HG03354 (cell line): ENCODE results near the gene ZNF496.
"Not testable (repeated sequence)": the region's sequence is repeated elsewhere in the genome, so short reads cannot be mapped to it uniquely, and the experiment has no call there.

ENCODE experiments used
- ATAC-seq: cut with Tn5 transposase; IDR thresholded peaks from one replicate; pipeline ENCODE4 v1.9.1; 2021; ENCODE audit warnings: mild to moderate bottlenecking; ENCODE audit not compliant: unreplicated experiment, poor library complexity, severe bottlenecking

Gene ZNF496

DNA sequence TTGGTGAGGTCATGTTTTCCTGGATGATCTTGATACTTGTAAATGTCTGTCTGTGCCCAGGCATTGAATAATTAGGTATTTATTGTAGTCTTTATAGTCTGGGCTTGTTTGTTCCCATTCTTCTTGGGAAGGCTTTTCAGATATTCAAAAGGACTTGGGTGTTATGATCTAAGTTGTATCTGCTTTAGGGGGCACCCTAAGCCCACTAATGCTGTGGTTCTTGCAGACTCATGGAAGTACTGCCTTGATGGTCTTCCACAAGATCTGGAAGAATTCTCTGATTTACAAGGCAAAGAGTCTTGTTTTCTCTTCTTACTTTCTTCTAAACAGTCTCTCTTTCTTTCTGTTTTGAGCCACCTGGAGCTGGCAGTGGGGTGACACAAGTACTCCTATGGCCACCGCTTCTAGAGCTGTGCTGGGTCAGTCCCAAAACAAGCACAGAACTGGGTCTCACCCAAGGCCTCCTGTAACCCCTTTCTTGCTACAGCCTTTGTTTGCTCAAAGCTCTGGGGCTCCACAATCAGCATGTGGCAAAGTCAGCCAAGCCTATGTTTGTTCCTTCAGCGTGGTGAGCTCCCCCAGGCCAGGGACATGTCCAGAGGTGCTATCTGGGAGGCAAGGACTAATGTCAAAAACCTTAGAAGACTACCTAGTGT lies 63.1 kb downstream of the ZNF496 start:
- no peak for ATAC-seq

DNA sequence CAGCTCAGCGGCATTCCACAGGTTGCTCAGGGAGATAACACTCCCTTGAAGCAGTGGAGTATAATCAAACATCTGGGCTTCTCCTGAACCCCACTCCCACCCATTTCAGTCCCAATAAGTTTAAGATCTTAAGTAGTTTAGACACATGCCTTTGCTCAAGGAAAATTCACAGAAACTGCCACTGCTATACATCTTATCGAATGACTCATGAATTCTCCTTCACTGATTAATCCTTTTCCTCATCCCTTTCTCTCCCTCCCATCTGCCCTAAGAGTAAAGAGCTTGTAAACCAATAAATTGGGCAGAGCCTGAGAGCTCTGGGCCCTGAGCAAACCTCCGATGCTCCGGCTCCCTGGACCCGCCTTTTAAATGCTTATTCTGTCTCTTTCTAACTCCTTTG lies 65.6 kb downstream of the ZNF496 start:
- no peak for ATAC-seq

GRCh38 chr1:247255772-247256171 lies 75.9 kb downstream of the ZNF496 start, which contains the start of gene VN1R5:
TSS of gene VN1R5 (plus strand) at chr1:247256072.
- not testable (repeated sequence) for ATAC-seq

DNA sequence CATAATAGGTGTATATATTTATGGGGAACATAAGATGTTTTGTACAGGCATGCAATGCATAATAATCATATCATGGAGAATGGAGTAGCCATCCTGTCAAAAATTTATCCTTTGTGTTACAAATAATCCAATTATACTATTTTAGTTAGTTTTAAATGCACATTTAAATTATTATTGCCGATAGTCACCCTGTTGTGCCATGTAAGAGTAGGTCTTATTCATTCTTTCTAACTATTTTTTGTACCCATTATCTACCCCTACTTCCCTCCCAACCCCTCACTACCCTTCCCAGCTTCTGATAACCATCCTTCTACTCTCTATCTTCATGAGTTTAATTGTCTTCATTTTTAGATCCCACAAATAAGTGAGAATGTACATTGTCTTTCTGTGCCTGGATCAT lies 84.1 kb downstream of the ZNF496 start:
- no peak for ATAC-seq
